Loucy (cell line): Measurements from ENCODE around the gene FCSK.

Experiments
- EZH2phosphoT487 ChIP-seq: fragments of 200-600 bp; IDR thresholded peaks from 2 replicates; pipeline ENCODE4 v1.6.1; 2018; ENCODE audit warnings: antibody characterized with exemption, mild to moderate bottlenecking, moderate library complexity, borderline replicate concordance
- TF ChIP-seq, protein P1 (sequence below): fragments of 200-600 bp; sonication (generic); conservative IDR thresholded peaks from 2 replicates; pipeline ENCODE4 v1.5.1; 2014; ENCODE audit warnings: mild to moderate bottlenecking, antibody characterized with exemption, low read length

DNA sequence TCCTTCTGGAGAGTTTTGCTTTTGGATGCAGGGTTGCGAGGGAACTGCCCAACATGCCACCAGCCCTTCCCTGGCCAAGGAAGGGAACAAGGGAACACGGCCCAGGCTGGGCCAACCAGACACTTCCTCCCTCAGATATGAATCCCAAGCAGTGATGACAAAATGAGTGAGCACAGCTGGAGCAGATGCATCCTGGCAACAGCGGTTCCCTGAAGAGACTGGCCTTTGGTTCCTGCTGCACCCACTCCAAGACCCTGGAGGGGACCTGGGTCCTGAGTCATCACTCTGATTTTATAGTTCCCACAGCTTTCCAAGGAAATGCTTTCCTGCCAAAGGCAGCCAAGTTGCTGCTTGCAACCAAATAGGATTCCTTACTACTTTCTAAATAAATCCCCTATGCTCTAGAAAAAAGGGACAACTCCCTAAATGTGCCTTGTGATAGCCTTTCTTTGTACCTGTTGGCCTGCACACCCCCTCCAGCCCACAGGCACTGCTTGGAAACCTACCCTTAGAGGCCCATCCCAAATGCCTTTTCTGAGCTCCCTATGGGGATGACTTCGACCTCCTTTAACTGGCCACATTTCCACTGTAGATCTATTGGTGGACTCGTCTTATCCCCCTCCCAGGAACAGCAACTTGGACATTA is 20.8 kb upstream of the FCSK start:
- TF ChIP-seq, protein P1, sequence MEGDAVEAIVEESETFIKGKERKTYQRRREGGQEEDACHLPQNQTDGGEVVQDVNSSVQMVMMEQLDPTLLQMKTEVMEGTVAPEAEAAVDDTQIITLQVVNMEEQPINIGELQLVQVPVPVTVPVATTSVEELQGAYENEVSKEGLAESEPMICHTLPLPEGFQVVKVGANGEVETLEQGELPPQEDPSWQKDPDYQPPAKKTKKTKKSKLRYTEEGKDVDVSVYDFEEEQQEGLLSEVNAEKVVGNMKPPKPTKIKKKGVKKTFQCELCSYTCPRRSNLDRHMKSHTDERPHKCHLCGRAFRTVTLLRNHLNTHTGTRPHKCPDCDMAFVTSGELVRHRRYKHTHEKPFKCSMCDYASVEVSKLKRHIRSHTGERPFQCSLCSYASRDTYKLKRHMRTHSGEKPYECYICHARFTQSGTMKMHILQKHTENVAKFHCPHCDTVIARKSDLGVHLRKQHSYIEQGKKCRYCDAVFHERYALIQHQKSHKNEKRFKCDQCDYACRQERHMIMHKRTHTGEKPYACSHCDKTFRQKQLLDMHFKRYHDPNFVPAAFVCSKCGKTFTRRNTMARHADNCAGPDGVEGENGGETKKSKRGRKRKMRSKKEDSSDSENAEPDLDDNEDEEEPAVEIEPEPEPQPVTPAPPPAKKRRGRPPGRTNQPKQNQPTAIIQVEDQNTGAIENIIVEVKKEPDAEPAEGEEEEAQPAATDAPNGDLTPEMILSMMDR, result no peak
- TF ChIP-seq EZH2phosphoT487, result no peak
